GM12801 (cell line): ENCODE measurements around the gene PLEKHM2.

Source experiments
- TF ChIP-seq, protein P1 (sequence below): IDR thresholded peaks from one replicate; pipeline ENCODE4 v1.5.1; 2011; ENCODE audit warnings: control low read depth; ENCODE audit not compliant: insufficient read length; ENCODE audit errors: extremely low read depth

Gene PLEKHM2

DNA sequence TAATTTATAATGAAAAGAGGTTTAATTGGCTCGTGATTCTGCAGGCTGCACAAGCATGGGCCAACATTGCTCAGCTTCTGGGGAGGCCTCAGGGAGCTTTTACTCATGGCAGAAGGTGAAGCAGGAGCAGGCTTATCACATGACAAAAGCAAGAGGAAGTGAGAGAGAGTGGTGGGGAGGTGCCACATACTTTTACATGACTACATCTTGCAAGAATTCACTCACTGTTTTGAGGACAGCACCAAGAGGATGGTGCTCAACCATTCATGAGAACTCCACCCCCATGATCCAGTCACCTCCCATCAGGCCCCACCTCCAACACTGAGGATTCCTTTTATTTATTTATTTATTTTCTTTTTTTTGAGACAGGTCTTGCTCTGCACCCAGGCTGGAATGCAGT lies 5.5 kb upstream of the PLEKHM2 start:
- TF ChIP-seq, protein P1, sequence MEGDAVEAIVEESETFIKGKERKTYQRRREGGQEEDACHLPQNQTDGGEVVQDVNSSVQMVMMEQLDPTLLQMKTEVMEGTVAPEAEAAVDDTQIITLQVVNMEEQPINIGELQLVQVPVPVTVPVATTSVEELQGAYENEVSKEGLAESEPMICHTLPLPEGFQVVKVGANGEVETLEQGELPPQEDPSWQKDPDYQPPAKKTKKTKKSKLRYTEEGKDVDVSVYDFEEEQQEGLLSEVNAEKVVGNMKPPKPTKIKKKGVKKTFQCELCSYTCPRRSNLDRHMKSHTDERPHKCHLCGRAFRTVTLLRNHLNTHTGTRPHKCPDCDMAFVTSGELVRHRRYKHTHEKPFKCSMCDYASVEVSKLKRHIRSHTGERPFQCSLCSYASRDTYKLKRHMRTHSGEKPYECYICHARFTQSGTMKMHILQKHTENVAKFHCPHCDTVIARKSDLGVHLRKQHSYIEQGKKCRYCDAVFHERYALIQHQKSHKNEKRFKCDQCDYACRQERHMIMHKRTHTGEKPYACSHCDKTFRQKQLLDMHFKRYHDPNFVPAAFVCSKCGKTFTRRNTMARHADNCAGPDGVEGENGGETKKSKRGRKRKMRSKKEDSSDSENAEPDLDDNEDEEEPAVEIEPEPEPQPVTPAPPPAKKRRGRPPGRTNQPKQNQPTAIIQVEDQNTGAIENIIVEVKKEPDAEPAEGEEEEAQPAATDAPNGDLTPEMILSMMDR, result no peak

DNA sequence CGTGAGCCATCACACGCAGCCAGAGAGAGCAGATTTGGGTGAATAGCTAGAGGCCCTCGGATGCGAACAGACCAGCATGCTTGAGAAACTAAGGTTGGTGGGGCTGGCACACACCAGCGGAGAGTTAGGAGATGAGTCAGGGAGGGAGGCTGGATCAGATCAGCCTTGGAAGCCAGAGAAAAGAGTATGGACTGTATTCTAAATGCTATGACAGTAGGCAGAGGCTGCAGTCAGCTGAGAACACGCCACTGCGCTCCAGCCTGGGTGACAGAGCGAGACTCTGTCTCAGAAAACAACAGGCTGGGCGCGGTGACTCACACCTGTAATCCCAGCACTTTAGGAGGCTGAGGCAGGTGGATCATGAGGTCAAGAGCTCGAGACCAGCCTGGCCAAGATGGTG lies 4.0 kb upstream of the PLEKHM2 start:
- TF ChIP-seq, protein P1, result no peak

DNA sequence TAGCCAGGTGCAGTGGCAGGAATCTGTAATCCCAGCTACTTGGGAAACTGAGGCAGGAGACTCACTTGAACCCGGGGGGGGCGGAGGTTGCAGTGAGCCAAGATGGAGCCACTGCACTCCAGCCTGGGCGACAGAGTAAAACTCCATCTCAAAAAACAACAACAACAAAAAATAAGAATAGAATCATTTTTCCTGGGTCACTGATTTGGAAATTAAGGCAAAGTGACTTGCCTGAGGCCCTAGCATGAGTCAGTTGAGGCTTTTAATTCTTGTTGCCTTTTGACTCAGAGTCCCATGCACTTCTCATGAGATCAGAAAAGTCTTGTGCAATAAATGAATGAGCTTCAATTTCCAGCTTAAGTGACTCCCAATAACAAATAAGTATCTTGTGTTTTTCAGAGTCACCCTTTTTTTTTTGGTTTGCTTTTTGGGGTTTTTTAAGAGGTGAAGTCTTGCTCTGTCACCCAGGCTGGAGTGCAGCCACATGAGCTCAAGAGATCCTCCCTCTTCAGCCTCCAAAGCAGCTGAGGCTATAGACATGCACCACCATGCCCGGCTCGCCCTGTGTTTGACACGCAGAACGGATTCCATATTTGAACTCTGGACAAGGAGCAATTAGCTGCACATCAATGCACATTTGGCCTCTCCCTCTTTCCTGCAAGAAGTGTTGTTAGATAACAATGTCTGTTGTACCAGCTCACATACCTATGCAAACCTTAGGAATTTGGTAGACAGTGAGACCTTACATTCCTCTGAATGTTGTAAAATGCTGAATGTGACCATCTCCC lies 3.4 kb upstream of the PLEKHM2 start:
- TF ChIP-seq, protein P1, result no peak

DNA sequence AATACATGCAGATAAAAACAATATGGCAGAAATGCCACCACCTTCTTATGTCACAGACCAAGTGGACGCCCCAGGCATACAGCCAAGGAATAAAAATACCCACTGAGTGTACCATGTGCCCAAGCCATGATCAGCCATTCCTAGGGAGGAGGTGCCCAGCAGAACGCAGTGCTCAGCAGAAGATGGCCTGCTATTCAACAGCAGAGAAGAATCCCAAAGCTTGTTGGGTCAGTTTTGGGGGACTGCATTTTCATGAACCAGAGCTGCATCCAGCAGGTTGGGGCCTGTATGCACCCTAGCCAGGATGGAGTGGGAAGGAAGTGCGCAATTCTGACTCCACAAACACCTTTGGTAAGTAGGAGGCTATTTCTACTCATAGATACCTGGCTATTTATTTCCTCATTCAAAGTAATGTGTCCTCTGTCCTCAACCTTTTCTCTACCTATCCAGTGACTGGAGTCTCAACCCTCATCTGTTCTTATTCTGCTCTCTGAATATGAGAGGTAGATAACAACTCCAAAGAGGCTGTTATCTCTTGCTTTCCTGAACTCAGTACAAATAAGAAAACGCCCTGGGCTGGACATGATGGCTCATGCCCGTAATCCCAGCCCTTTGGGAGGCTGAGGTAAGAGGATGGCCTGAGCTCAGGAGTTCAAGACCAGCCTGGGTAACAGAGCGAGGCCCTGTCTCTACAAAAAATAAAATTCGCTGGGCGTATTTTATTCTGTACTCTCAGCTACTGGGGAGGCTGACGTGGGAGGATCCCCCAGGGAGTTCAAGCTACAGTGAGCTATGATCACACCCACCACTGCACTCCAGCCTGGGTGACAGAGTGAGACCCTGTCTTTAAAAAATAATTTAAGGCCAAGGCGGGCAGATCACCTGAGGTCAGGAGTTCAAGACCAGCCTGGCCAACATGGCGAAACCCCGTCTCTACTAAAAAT lies 2.5 kb upstream of the PLEKHM2 start:
- TF ChIP-seq, protein P1, result no peak

DNA sequence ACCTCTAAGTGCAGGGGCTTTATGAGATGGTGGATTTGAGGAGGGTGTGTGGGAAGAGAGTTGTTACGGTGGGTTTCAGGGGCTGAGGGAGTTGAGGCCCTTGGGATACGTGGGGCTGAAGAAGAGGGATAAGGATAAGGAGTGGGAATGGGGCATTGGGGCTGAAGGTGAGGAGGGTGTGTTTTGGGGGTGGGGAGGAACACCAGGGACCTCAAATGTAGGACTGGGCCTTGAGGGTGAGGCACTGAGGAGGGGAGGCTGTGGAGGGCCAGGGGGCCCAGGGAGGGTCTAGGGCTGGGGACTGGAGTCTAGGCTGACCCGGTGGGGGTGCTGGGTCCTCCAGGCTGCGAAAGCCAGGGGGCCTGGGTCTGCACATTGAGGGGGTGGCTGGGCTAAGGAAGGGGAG lies 1.2 kb upstream of the PLEKHM2 start:
- TF ChIP-seq, protein P1, result no peak

DNA sequence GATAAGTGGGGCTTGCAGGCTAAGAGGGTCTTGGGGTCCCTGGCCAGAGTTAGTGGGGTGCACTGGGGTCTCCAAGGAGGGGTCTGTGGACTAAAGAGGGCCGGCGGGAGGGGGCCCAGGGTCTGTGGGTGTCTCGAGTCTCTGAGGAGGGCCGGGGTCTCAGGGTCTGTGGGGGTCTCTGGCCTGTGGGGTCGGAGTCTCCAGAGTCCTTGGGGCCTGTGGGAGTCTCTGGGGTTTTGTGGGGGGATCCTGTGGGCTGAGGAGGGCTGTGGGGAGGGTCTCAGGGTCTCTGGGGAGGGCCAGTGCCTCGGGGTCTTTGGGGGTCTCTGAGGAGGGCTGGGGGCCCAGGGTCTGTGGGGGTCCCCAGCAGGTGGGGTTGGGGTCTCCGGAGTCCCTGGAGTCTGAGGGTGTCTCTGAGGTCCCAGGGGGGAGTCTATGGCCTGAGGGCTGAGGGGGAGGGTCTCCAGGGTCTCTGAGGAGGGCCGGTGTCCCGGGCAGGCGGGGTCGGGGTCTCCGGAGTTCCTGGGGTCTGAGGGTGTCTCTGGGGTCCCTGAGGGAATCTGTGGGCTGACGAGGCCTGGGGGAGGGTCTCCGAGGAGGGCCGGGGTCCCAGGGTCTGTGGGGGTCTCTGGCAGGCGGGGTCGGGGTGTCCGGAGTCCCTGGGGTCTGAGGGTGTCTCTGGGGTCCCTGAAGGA lies 628 bp upstream of the PLEKHM2 start:
- TF ChIP-seq, protein P1, result no peak

DNA sequence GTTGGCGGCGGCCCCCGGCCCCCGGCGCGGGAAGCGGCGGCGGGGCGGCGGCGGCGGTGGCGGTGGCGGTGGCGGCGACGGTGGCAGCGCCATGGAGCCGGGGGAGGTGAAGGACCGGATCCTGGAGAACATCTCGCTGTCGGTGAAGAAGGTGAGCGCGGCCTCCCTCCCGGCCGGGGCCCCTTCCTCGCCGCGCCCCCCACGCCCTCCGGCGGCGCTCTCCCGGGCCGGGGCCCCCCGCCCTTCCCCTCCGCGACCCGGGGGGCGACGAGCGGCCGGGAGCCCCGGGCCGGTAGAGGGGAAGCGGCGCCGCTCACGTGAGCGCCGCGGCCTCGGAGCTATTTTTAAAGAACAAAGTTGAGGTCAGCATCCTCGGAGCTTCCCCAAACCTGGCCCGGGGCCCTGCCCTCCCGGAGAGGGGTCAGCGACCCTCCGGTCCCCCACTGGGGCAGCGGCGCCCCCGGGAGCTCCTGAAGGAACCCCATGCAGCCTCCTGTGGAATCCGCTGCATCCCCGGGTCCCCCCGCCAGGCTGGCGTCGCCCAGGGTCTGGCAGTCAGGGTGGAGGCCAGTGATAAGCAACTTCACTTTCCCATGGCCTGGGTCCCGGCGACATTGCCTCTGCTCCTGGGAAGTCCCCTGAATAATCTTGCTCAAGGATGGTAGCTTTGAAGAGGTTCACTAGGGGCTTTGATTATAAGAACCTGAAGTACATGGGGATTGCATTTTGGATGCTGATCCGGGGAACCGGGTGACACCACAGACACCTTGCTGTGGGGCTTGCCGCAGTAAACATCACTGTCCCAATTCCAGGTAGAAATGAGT lies 560 bp downstream of the PLEKHM2 start:
- TF ChIP-seq, protein P1, result no peak
